Measurements from ENCODE around the gene NOP14. TPM values are rescaled to one million over a fixed set of nuclear protein-coding genes. Genes with fewer than 3 reads are reported as not detected.

The NOP14 gene
- total and polyA plus RNA-seq, 2 of the 8 experiments (the other 6 are each of a cell fraction or from before 2014, with no cell fraction given), result 8.6 to 45.3 TPM

GRCh38 chr4:2927696-2928075 lies 35.5 kb downstream of the NOP14 start:
- H2BK12ac ChIP-seq (ENCODE audit: low read depth, low read length), result no peak overlapping the region
- no peak overlapping the region for H4K91ac ChIP-seq (replicated peaks; ENCODE audit: insufficient read length, low read length)
- H3K18ac ChIP-seq (ENCODE audit: extremely low read depth, low read length), result no peak overlapping the region
- H2BK120ac ChIP-seq (replicated peaks; ENCODE audit: low read depth, low read length), result no peak overlapping the region
- no peak overlapping the region for H3K14ac ChIP-seq (ENCODE audit: insufficient read length)
- H3K4ac ChIP-seq (replicated peaks; ENCODE audit: insufficient read length, low read depth, low read length), result no peak overlapping the region
- H3K23ac ChIP-seq (ENCODE audit: insufficient read length), result no peak overlapping the region
- H3K36me3 ChIP-seq (ENCODE audit: control insufficient read depth in 2 of 4, insufficient read depth in 4 of 4, low read length in 3 of 4), result peaks cover 4 to 35% (median 24%) of the 10 kb centered on the region in 4 experiments
- no peaks in the 10 kb centered on the region for H3K27me3 ChIP-seq (replicated peaks in 1 of 4; ENCODE audit: control insufficient read depth in 3 of 4, extremely low read depth in 1 of 4, insufficient read depth in 3 of 4, low read length in 3 of 4)
- no peak overlapping the region for H2BK15ac ChIP-seq (ENCODE audit: low read length)
- H4K8ac ChIP-seq (ENCODE audit: extremely low read depth, insufficient read depth, low read length), result no peak overlapping the region
- H2BK5ac ChIP-seq (ENCODE audit: low read depth, low read length), result no peak overlapping the region
- no peak overlapping the region for H2AFZ ChIP-seq (ENCODE audit: low read length)
- no peak overlapping the region for H2AK5ac ChIP-seq (ENCODE audit: low read depth, low read length)
- H3K4me2 ChIP-seq (ENCODE audit: insufficient read depth in 1 of 2, low read depth in 2 of 2, low read length in 2 of 2), result no peak overlapping the region
- H3K27ac ChIP-seq (ENCODE audit: low read depth, low read length), result no peak overlapping the region
- H3K9me3 ChIP-seq (ENCODE audit: insufficient read depth in 2 of 2, low read depth in 1 of 2, low read length in 1 of 2), result peaks cover 0 to 8% of the 10 kb centered on the region in 2 experiments; a peak in 1 of 4 replicates
- no peak overlapping the region for H2BK20ac ChIP-seq (ENCODE audit: low read length)
- 91% methylated on average over 12 of the region's 12 CpGs; no CpG with 5 or more reads in 1 of the 2 experiments for WGBS, 2 experiments (ENCODE audit: extremely low coverage in 1 of 2, insufficient coverage in 1 of 2, insufficient read length in 1 of 2, insufficient replicate concordance in 2 of 2, low coverage in 1 of 2, low lambda C conversion rate in 2 of 2, missing lambda C conversion rate in 1 of 2)
- peaks cover 2% of the 10 kb centered on the region for H3K79me1 ChIP-seq (ENCODE audit: low read depth, low read length)
- ChIA-PET POLR2A (ENCODE audit: partially characterized antibody) (interaction anchor here (1.1 to 5.7 kb wide), 2 partner anchors 10 to 17 kb away, joined by 3 to 45 read pairs; no protein-coding TSS in a partner anchor), CTCF (ENCODE audit: partially characterized antibody) (interaction anchor here (0.8 to 1.1 kb wide), 3 partner anchors 9 to 21 kb away, joined by 3 to 4 read pairs (median 3); no protein-coding TSS in a partner anchor)
- no peak for DNase-seq (ENCODE audit: low read depth in 1 of 2, low spot score in 2 of 2)
- no peak overlapping the region for H3K9ac ChIP-seq (replicated peaks in 1 of 4; ENCODE audit: extremely low read depth in 1 of 4, low read depth in 3 of 4, low read length in 3 of 4)
- peaks cover 4 to 17% of the 10 kb centered on the region in 2 experiments for H4K20me1 ChIP-seq (replicated peaks in 1 of 2; ENCODE audit: control insufficient read depth in 1 of 2, insufficient read depth in 2 of 2, low read length in 2 of 2)
- H3K23me2 ChIP-seq (ENCODE audit: low read depth, low read length), result no peaks in the 10 kb centered on the region
- no peak for FAIRE-seq
- H3K4me3 ChIP-seq (ENCODE audit: extremely low read depth in 1 of 4, insufficient read depth in 2 of 4, low read depth in 3 of 4, low read length in 4 of 4), result no peak overlapping the region
- H3K4me1 ChIP-seq (replicated peaks in 1 of 4; ENCODE audit: control insufficient read depth in 3 of 4, insufficient read depth in 4 of 4, low read length in 3 of 4), result peaks cover 3 to 12% (median 7%) of the 10 kb centered on the region in 4 experiments; a peak in 6 of 7 replicates
- H3K56ac ChIP-seq (replicated peaks; ENCODE audit: insufficient read length, low read depth, low read length), result no peak overlapping the region
- H4K5ac ChIP-seq (ENCODE audit: insufficient read length, low read depth, low read length), result no peak overlapping the region
- H3K79me2 ChIP-seq (ENCODE audit: control insufficient read depth in 1 of 2, insufficient read depth in 2 of 2, low read length in 2 of 2), result no peaks in the 10 kb centered on the region; a peak in 2 of 4 replicates
- TF ChIP-seq ATF3 (IDR thresholded peaks at IDR 0.05; ENCODE audit: insufficient read depth, low read depth, low read length), result no peak
- TF ChIP-seq CTBP2 (IDR thresholded peaks at IDR 0.05; ENCODE audit: borderline replicate concordance, insufficient read depth, insufficient read length, low read length), result no peak
- TF ChIP-seq SIRT6 (IDR thresholded peaks at IDR 0.05; ENCODE audit: low read length), result no peak
- TF ChIP-seq BACH1 (IDR thresholded peaks at IDR 0.05; ENCODE audit: low read length), result no peak
- TF ChIP-seq FOSL1 (IDR thresholded peaks at IDR 0.05; ENCODE audit: insufficient read depth, low read depth, low read length), result no peak
- no peak for TF ChIP-seq BCL11A (IDR thresholded peaks at IDR 0.05; ENCODE audit: low read depth in 2 of 2, low read length in 2 of 2)
- TF ChIP-seq MAFK (IDR thresholded peaks at IDR 0.05; ENCODE audit: low read depth, low read length), result no peak
- no peak for TF ChIP-seq ZNF274 (IDR thresholded peaks at IDR 0.05; ENCODE audit: borderline replicate concordance, extremely low read depth, low read length)
- no peak for TF ChIP-seq MAX (IDR thresholded peaks at IDR 0.05)
- TF ChIP-seq BRCA1 (IDR thresholded peaks at IDR 0.05; ENCODE audit: low read depth, low read length), result no peak
- TF ChIP-seq USF2 (IDR thresholded peaks at IDR 0.05; ENCODE audit: low read length), result no peak
- TF ChIP-seq KDM1A (IDR thresholded peaks at IDR 0.05; ENCODE audit: borderline replicate concordance, low read length), result no peak
